ENCODE measurements around the gene TRMT2A.

GRCh38 chr22:20128902-20129746 lies 12.1 kb upstream of the TRMT2A start:
- TF ChIP-seq CSRNP3 (CRISPR knock-in tag; IDR thresholded peaks at IDR 0.05) (no peak), ZNF70 (CRISPR knock-in tag; IDR thresholded peaks at IDR 0.05) (no peak), ISL1 (CRISPR knock-in tag; IDR thresholded peaks at IDR 0.05) (no peak), TSHZ2 (CRISPR knock-in tag; IDR thresholded peaks at IDR 0.05) (no peak), TCF4 (CRISPR knock-in tag; IDR thresholded peaks at IDR 0.05; ENCODE audit: borderline replicate concordance) (no peak), PATZ1 (CRISPR knock-in tag; IDR thresholded peaks at IDR 0.05; ENCODE audit: borderline replicate concordance) (no peak), SNAI2 (CRISPR knock-in tag; IDR thresholded peaks at IDR 0.05) (no peak), ZNF565 (CRISPR knock-in tag; conservative IDR thresholded peaks at IDR 0.05; ENCODE audit: low read depth) (no peak), ESRRG (CRISPR knock-in tag; IDR thresholded peaks at IDR 0.05) (no peak), RARB (CRISPR knock-in tag; IDR thresholded peaks at IDR 0.05) (no peak), TOX (CRISPR knock-in tag; IDR thresholded peaks at IDR 0.05; ENCODE audit: borderline replicate concordance) (no peak), ZC3H10 (CRISPR knock-in tag; IDR thresholded peaks at IDR 0.05) (no peak), ARNTL (CRISPR knock-in tag; IDR thresholded peaks at IDR 0.05; ENCODE audit: borderline replicate concordance, low read depth) (no peak), PPARA (CRISPR knock-in tag; IDR thresholded peaks at IDR 0.05; ENCODE audit: borderline replicate concordance) (no peak)
